HCT116 (cell line): Measurements from ENCODE around the gene RBM47.

Experiments
- CBX3 ChIP-seq: IDR thresholded peaks from 2 replicates; pipeline ENCODE4 v1.6.1; 2012; ENCODE audit warnings: low read depth
- EZH2 ChIP-seq: fragments of 200-600 bp; sonication (generic); IDR thresholded peaks from 2 replicates; pipeline ENCODE4 v1.6.1; 2017; ENCODE audit warnings: antibody characterized with exemption, mixed run types
- EZH2phosphoT487 ChIP-seq: fragments of 200-600 bp; IDR thresholded peaks from 2 replicates; pipeline ENCODE4 v1.6.1; 2018; ENCODE audit warnings: antibody characterized with exemption, borderline replicate concordance
- FOSL1 ChIP-seq: IDR thresholded peaks from 2 replicates; pipeline ENCODE4 v1.6.1; 2012; ENCODE audit warnings: low read depth
- POLR2A ChIP-seq: IDR thresholded peaks from 2 replicates; pipeline ENCODE4 v1.7.0; 2011; ENCODE audit warnings: borderline replicate concordance; ENCODE audit not compliant: insufficient read depth, insufficient read length; ENCODE audit errors: extremely low read depth
- POLR2AphosphoS5 ChIP-seq: IDR thresholded peaks from 2 replicates; pipeline ENCODE4 v1.6.1; 2011; ENCODE audit warnings: mild to moderate bottlenecking, low read depth, low read length, moderate library complexity
- RAD21 ChIP-seq: IDR thresholded peaks from 2 replicates; pipeline ENCODE4 v1.6.1; 2012; ENCODE audit warnings: low read depth, mild to moderate bottlenecking
- SP1 ChIP-seq: IDR thresholded peaks from 2 replicates; pipeline ENCODE4 v1.6.1; 2012; ENCODE audit warnings: low read depth
- SRF ChIP-seq: IDR thresholded peaks from 2 replicates; pipeline ENCODE4 v1.6.1; 2012; ENCODE audit warnings: low read depth
- TCF7L2 ChIP-seq: IDR thresholded peaks from 2 replicates; pipeline ENCODE4 v1.7.0; 2011; ENCODE audit warnings: borderline replicate concordance, inconsistent platforms; ENCODE audit not compliant: insufficient read depth, insufficient read length; ENCODE audit errors: extremely low read depth
- ZNF274 ChIP-seq: fragments of 200-500 bp; sonication (Bioruptor generic); IDR thresholded peaks from 2 replicates; pipeline ENCODE4 v1.6.1; 2014; ENCODE audit warnings: mild to moderate bottlenecking, low read depth, low read length, inconsistent platforms
- TF ChIP-seq, protein P1 (sequence below): IDR thresholded peaks from 2 replicates; pipeline ENCODE4 v1.6.1; 2012; ENCODE audit warnings: low read depth
- TF ChIP-seq, protein P2 (sequence below), 3 experiments: fragments of 200-600 bp in 1 of 3; sonication (generic) in 1 of 3; IDR thresholded peaks in 2 of 3; conservative IDR thresholded peaks in 1 of 3; 2 replicates each; pipeline ENCODE4 v1.5.1; 2012 to 2017; ENCODE audit warnings: low read depth in 2 of 3, low read length in 2 of 3, antibody characterized with exemption in 1 of 3, borderline replicate concordance in 1 of 3, control low read depth in 1 of 3, mild to moderate bottlenecking in 1 of 3, mixed read lengths in 1 of 3, mixed run types in 1 of 3, moderate library complexity in 1 of 3; ENCODE audit not compliant: insufficient read depth in 1 of 3

GRCh38 chr4:40571208-40571607, 58.5 kb downstream of the RBM47 start:
- TF ChIP-seq, protein P1, sequence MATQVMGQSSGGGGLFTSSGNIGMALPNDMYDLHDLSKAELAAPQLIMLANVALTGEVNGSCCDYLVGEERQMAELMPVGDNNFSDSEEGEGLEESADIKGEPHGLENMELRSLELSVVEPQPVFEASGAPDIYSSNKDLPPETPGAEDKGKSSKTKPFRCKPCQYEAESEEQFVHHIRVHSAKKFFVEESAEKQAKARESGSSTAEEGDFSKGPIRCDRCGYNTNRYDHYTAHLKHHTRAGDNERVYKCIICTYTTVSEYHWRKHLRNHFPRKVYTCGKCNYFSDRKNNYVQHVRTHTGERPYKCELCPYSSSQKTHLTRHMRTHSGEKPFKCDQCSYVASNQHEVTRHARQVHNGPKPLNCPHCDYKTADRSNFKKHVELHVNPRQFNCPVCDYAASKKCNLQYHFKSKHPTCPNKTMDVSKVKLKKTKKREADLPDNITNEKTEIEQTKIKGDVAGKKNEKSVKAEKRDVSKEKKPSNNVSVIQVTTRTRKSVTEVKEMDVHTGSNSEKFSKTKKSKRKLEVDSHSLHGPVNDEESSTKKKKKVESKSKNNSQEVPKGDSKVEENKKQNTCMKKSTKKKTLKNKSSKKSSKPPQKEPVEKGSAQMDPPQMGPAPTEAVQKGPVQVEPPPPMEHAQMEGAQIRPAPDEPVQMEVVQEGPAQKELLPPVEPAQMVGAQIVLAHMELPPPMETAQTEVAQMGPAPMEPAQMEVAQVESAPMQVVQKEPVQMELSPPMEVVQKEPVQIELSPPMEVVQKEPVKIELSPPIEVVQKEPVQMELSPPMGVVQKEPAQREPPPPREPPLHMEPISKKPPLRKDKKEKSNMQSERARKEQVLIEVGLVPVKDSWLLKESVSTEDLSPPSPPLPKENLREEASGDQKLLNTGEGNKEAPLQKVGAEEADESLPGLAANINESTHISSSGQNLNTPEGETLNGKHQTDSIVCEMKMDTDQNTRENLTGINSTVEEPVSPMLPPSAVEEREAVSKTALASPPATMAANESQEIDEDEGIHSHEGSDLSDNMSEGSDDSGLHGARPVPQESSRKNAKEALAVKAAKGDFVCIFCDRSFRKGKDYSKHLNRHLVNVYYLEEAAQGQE = no peak
- TF ChIP-seq, protein P2, sequence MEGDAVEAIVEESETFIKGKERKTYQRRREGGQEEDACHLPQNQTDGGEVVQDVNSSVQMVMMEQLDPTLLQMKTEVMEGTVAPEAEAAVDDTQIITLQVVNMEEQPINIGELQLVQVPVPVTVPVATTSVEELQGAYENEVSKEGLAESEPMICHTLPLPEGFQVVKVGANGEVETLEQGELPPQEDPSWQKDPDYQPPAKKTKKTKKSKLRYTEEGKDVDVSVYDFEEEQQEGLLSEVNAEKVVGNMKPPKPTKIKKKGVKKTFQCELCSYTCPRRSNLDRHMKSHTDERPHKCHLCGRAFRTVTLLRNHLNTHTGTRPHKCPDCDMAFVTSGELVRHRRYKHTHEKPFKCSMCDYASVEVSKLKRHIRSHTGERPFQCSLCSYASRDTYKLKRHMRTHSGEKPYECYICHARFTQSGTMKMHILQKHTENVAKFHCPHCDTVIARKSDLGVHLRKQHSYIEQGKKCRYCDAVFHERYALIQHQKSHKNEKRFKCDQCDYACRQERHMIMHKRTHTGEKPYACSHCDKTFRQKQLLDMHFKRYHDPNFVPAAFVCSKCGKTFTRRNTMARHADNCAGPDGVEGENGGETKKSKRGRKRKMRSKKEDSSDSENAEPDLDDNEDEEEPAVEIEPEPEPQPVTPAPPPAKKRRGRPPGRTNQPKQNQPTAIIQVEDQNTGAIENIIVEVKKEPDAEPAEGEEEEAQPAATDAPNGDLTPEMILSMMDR (IDR thresholded peaks at IDR 0.05 in 2 of 3, conservative IDR thresholded peaks at IDR 0.05 in 1 of 3; ENCODE audit: borderline replicate concordance in 1 of 3, insufficient read depth in 1 of 3, low read depth in 2 of 3, low read length in 2 of 3) = no peak
- TF ChIP-seq TCF7L2 (no peak), SRF (no peak), CBX3 (no peak), ZNF274 (no peak), EZH2phosphoT487 (no peak), POLR2A (no peak), SP1 (no peak), POLR2AphosphoS5 (no peak), EZH2 (no peak), FOSL1 (no peak), RAD21 (no peak)
